SK-N-SH (cell line): ENCODE measurements around the gene GFPT2. TPM values are rescaled to one million over a fixed set of nuclear protein-coding genes. Genes with fewer than 3 reads are reported as not detected.

ENCODE experiments used
- CTCF ChIA-PET: fragments of 300-600, 350-600 bp; formaldehyde crosslinking; extraction: SDS; loops from one replicate; lab custom pipeline; 2021; lab: Yijun Ruan, JAX
- POLR2A ChIA-PET: fragments of 350-600 bp; sonication (Branson Sonifier 250); formaldehyde crosslinking; extraction: SDS; loops from one replicate; lab custom pipeline; 2020; ENCODE audit warnings: antibody characterized with exemption, inconsistent platforms; lab: Yijun Ruan, JAX
- DNase-seq: peaks from one replicate; pipeline ENCODE4 v3.0.0; 2012
- H2AFZ ChIP-seq: fragments of 200-600 bp; sonication (generic); 2 replicates; pipeline ENCODE4 v1.8.1; 2016; ENCODE audit warnings: antibody characterized with exemption, mild to moderate bottlenecking, low read depth
- H3F3A ChIP-seq: fragments of 200-600 bp; sonication (generic); replicated peaks from 2 replicates; pipeline ENCODE3; 2016; ENCODE audit warnings: antibody characterized with exemption, mild to moderate bottlenecking; ENCODE audit not compliant: insufficient read depth
- H3K27ac ChIP-seq, 2 experiments: fragments of 200-500 bp in 1 of 2; fragments of 200-600 bp in 1 of 2; sonication (Bioruptor generic) in 1 of 2; sonication (generic), shearing (Covaris generic) in 1 of 2; 2 replicates each; pipeline versions ENCODE4 v1.5.1 to v1.6.1; 2014 to 2016; ENCODE audit warnings: low read depth in 2 of 2, inconsistent platforms in 1 of 2, low read length in 1 of 2, mild to moderate bottlenecking in 1 of 2, mixed read lengths in 1 of 2
- H3K27me3 ChIP-seq: fragments of 200-600 bp; sonication (generic), shearing (Covaris generic); 2 replicates; pipeline ENCODE4 v1.6.1; 2016; ENCODE audit warnings: mixed run types; ENCODE audit not compliant: insufficient read depth
- H3K36me3 ChIP-seq, 2 experiments: fragments of 200-500 bp in 1 of 2; fragments of 200-600 bp in 1 of 2; sonication (Bioruptor generic) in 1 of 2; sonication (generic) in 1 of 2; replicated peaks in 1 of 2; 2 replicates each; pipeline versions ENCODE3 to v1.5.1; 2014 to 2016; ENCODE audit warnings: low read length in 1 of 2, mild to moderate bottlenecking in 1 of 2; ENCODE audit not compliant: insufficient read depth in 2 of 2, control insufficient read depth in 1 of 2
- H3K4me1 ChIP-seq, 2 experiments: fragments of 200-500 bp in 1 of 2; fragments of 200-600 bp in 1 of 2; sonication (Bioruptor generic) in 1 of 2; sonication (generic), shearing (Covaris generic) in 1 of 2; 2 replicates each; pipeline versions ENCODE4 v1.5.1 to v1.6.1; 2014 to 2016; ENCODE audit warnings: low read depth in 1 of 2, low read length in 1 of 2, mixed run types in 1 of 2; ENCODE audit not compliant: insufficient read depth in 2 of 2, control insufficient read depth in 1 of 2
- H3K4me2 ChIP-seq: fragments of 200-600 bp; sonication (generic), shearing (Covaris generic); 2 replicates; pipeline ENCODE4 v1.6.1; 2017; ENCODE audit warnings: mixed run types
- H3K4me3 ChIP-seq, 2 experiments: fragments of 200-500 bp in 1 of 2; fragments of 200-600 bp in 1 of 2; sonication (Bioruptor generic) in 1 of 2; sonication (generic), shearing (Covaris generic) in 1 of 2; 2 replicates each; pipeline versions ENCODE4 v1.5.1 to v1.8.1; 2014 to 2016; ENCODE audit warnings: low read depth in 2 of 2, inconsistent platforms in 1 of 2, low read length in 1 of 2, mild to moderate bottlenecking in 1 of 2, mixed read lengths in 1 of 2, moderate library complexity in 1 of 2
- H3K79me2 ChIP-seq: fragments of 200-600 bp; sonication (generic); 2 replicates; pipeline ENCODE4 v1.8.1; 2017; ENCODE audit warnings: mild to moderate bottlenecking; ENCODE audit not compliant: insufficient read depth
- H3K9ac ChIP-seq: fragments of 200-600 bp; sonication (generic); 2 replicates; pipeline ENCODE4 v1.6.1; 2017; ENCODE audit warnings: mixed run types
- H3K9me2 ChIP-seq: fragments of 200-600 bp; sonication (generic); 2 replicates; pipeline ENCODE4 v1.6.1; 2017; ENCODE audit warnings: mixed run types
- H3K9me3 ChIP-seq: fragments of 200-600 bp; sonication (generic); 2 replicates; pipeline ENCODE4 v1.6.1; 2017; ENCODE audit warnings: mixed run types, mild to moderate bottlenecking, moderate library complexity
- H4K20me1 ChIP-seq: fragments of 200-600 bp; sonication (generic); 2 replicates; pipeline ENCODE4 v1.6.1; 2017; ENCODE audit warnings: mild to moderate bottlenecking, mixed run types; ENCODE audit not compliant: insufficient read depth
- ELF1 ChIP-seq: IDR thresholded peaks from 2 replicates; pipeline ENCODE4 v1.4.0; 2012
- EP300 ChIP-seq, 2 experiments: IDR thresholded peaks; 2 replicates each; pipeline versions ENCODE4 v1.4.0 to v1.6.1; 2012; ENCODE audit warnings: borderline replicate concordance in 1 of 2, low read depth in 1 of 2, low read length in 1 of 2
- EZH2phosphoT487 ChIP-seq: fragments of 200-600 bp; sonication (generic); IDR thresholded peaks from 2 replicates; pipeline ENCODE4 v1.6.1; 2017; ENCODE audit warnings: low read depth, mixed run types, mild to moderate bottlenecking, antibody characterized with exemption, moderate library complexity, borderline replicate concordance
- FOSL2 ChIP-seq: IDR thresholded peaks from 2 replicates; pipeline ENCODE4 v1.4.0; 2012; ENCODE audit warnings: low read depth, mild to moderate bottlenecking, moderate library complexity, borderline replicate concordance
- FOXM1 ChIP-seq: IDR thresholded peaks from 2 replicates; pipeline ENCODE4 v1.4.0; 2012; ENCODE audit warnings: low read depth, mild to moderate bottlenecking
- NFIC ChIP-seq: IDR thresholded peaks from 2 replicates; pipeline ENCODE4 v1.4.0; 2012; ENCODE audit warnings: borderline replicate concordance
- POLR2AphosphoS5 ChIP-seq: IDR thresholded peaks from 2 replicates; pipeline ENCODE4 v1.6.1; 2012; ENCODE audit warnings: low read depth, low read length
- RAD21 ChIP-seq: IDR thresholded peaks from 2 replicates; pipeline ENCODE4 v1.6.1; 2012; ENCODE audit warnings: mild to moderate bottlenecking, low read length
- RCOR1 ChIP-seq: fragments of 150-350 bp; IDR thresholded peaks from 2 replicates; pipeline ENCODE4 v1.6.1; 2017; ENCODE audit warnings: antibody characterized with exemption, low read length
- SIN3A ChIP-seq: IDR thresholded peaks from 2 replicates; pipeline ENCODE4 v1.6.1; 2012; ENCODE audit warnings: low read depth, mild to moderate bottlenecking, low read length, moderate library complexity, borderline replicate concordance
- SMC3 ChIP-seq: IDR thresholded peaks from 2 replicates; pipeline ENCODE4 v1.6.1; 2012; ENCODE audit warnings: low read depth, low read length, improper control_type of control experiment
- TAF1 ChIP-seq: IDR thresholded peaks from 2 replicates; pipeline ENCODE4 v1.6.1; 2012; ENCODE audit warnings: low read depth, mild to moderate bottlenecking, low read length, moderate library complexity, borderline replicate concordance
- TCF12 ChIP-seq: IDR thresholded peaks from 2 replicates; pipeline ENCODE4 v1.4.0; 2012
- TEAD4 ChIP-seq: IDR thresholded peaks from 2 replicates; pipeline ENCODE4 v1.4.0; 2012; ENCODE audit warnings: mild to moderate bottlenecking, borderline replicate concordance; ENCODE audit not compliant: insufficient read depth
- YY1 ChIP-seq: IDR thresholded peaks from 2 replicates; pipeline ENCODE4 v1.4.0; 2012; ENCODE audit warnings: low read depth, mild to moderate bottlenecking
- WGBS: methylation state at CpG from one replicate; pipeline ENCODE4 v1.1.6; 2017; ENCODE audit warnings: low lambda C conversion rate; 5-methylcytosine and 5-hydroxymethylcytosine counted together
- polyA plus RNA-seq, 3 experiments: library from polyadenylated mRNA; depleted of rRNA; stranded (reverse); fragments of >200 nt; gene quantifications; 2 replicates each; pipeline ENCODE4 v1.2.3, GENCODE V29; 2012
- TF ChIP-seq, protein P1 (sequence below): IDR thresholded peaks from 2 replicates; pipeline ENCODE4 v1.6.1; 2012; ENCODE audit warnings: mild to moderate bottlenecking, low read depth, low read length, moderate library complexity
- TF ChIP-seq, protein P2 (sequence below): fragments of 150-350 bp; IDR thresholded peaks from 2 replicates; pipeline ENCODE4 v1.6.1; 2016; ENCODE audit warnings: mild to moderate bottlenecking, low read depth, low read length
- TF ChIP-seq, protein P3 (sequence below): IDR thresholded peaks from 2 replicates; pipeline ENCODE4; 2012

GFPT2 gene
- polyA plus RNA-seq, 1 of the 3 experiments (the other 2 are of a cell fraction): 8.1 TPM

DNA sequence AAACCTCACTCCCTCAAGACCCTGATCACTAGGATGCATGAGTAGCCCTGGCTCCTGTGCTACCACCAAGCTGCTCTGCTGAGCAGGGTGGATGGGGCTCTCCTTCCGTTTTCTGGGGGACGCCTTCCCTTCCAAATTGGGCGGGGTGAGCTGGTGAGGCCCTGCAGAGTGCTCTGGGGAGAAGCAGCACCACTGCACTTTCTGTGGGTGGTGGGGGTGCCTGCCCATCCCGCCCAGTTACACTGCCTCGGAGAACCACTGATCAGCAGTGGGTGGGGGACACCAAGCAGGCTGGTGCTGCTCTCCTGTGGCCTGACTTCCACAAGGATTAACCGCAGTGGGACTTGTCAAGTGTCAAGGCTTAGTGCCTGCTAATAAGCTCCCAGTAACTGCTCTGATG, 19.0 kb downstream of the GFPT2 start:
- TF ChIP-seq RAD21 (no peak), TEAD4 (no peak), RCOR1 (no peak), NFIC (no peak), EZH2phosphoT487 (no peak), EP300 (IDR thresholded peaks at IDR 0.05; ENCODE audit: borderline replicate concordance in 1 of 2, low read depth in 1 of 2, low read length in 1 of 2) (no peak), SIN3A (no peak), POLR2AphosphoS5 (no peak), TAF1 (no peak), ELF1 (no peak), FOXM1 (no peak), SMC3 (no peak)
- TF ChIP-seq, protein P1, sequence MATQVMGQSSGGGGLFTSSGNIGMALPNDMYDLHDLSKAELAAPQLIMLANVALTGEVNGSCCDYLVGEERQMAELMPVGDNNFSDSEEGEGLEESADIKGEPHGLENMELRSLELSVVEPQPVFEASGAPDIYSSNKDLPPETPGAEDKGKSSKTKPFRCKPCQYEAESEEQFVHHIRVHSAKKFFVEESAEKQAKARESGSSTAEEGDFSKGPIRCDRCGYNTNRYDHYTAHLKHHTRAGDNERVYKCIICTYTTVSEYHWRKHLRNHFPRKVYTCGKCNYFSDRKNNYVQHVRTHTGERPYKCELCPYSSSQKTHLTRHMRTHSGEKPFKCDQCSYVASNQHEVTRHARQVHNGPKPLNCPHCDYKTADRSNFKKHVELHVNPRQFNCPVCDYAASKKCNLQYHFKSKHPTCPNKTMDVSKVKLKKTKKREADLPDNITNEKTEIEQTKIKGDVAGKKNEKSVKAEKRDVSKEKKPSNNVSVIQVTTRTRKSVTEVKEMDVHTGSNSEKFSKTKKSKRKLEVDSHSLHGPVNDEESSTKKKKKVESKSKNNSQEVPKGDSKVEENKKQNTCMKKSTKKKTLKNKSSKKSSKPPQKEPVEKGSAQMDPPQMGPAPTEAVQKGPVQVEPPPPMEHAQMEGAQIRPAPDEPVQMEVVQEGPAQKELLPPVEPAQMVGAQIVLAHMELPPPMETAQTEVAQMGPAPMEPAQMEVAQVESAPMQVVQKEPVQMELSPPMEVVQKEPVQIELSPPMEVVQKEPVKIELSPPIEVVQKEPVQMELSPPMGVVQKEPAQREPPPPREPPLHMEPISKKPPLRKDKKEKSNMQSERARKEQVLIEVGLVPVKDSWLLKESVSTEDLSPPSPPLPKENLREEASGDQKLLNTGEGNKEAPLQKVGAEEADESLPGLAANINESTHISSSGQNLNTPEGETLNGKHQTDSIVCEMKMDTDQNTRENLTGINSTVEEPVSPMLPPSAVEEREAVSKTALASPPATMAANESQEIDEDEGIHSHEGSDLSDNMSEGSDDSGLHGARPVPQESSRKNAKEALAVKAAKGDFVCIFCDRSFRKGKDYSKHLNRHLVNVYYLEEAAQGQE: no peak
- peaks cover 6 to 12% of the 10 kb centered on the region in 2 experiments; a peak in 2 of 4 replicates for H3K4me1 ChIP-seq
- 73% methylated on average over 5 of the region's 6 CpGs for WGBS
- H3F3A ChIP-seq: peaks cover 23% of the 10 kb centered on the region
- H3K27ac ChIP-seq: peak overlapping the region in 1 of 2 experiments; percentile 57; a peak in 1 of 4 replicates
- ChIA-PET POLR2A (no interaction called here), CTCF (interaction anchor here (1.0 to 11.1 kb wide), 3 partner anchors 19 to 137 kb away, joined by 3 to 171 read pairs (median 12); partner anchors contain the start of gene MAPK9)
- H3K9me2 ChIP-seq: no peaks in the 10 kb centered on the region
- no peak overlapping the region for H3K9ac ChIP-seq
- no peaks in the 10 kb centered on the region for H3K27me3 ChIP-seq
- H4K20me1 ChIP-seq: no peaks in the 10 kb centered on the region
- DNase-seq: no peak
- no peak overlapping the region for H3K4me2 ChIP-seq
- no peak overlapping the region for H2AFZ ChIP-seq
- no peaks in the 10 kb centered on the region for H3K79me2 ChIP-seq
- H3K9me3 ChIP-seq: no peaks in the 10 kb centered on the region
- no peak overlapping the region for H3K4me3 ChIP-seq
- H3K36me3 ChIP-seq: no peaks in the 10 kb centered on the region

DNA sequence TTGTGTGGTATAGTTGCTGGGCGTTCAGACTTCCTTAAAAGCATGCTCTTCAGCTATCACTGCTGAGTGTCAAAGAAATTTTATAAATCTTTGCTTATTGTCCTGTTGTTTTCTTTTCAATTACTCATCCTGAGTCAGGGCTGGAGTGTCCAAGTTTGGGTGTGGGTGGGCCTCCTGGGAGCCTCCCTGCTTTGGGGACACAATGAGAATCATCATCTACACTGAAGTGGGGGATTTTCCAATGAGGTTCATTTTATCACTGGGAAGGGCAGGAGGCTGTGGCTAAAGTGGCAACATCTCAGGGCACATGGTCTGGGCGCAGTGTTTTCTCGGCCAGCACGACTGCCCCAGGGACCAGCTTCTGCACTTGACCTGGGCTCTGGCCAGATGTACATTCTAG, 19.5 kb downstream of the GFPT2 start:
- CTCF ChIA-PET: interaction anchor here (1.9 to 11.1 kb wide), 2 partner anchors 18 to 40 kb away, joined by 12 to 171 read pairs; partner anchors contain the start of gene MAPK9

More for the DNA sequence above, 19.5 kb downstream of the GFPT2 start:
- Histone ChIP-seq H3K36me3 (no peaks in the 10 kb centered on the region), H3K27ac (peak overlapping the region in 1 of 2 experiments; percentile 57; a peak in 1 of 4 replicates), H3K79me2 (no peaks in the 10 kb centered on the region), H3F3A (peaks cover 23% of the 10 kb centered on the region), H3K4me1 (peaks cover 6 to 12% of the 10 kb centered on the region in 2 experiments; a peak in 2 of 4 replicates), H3K9me3 (no peaks in the 10 kb centered on the region), H3K4me2 (peak overlapping the region; percentile 1; the same call in 1 of the 2 replicates), H3K27me3 (no peaks in the 10 kb centered on the region), H3K9me2 (no peaks in the 10 kb centered on the region), H4K20me1 (no peaks in the 10 kb centered on the region), H3K9ac (no peak overlapping the region), H2AFZ (no peak overlapping the region; the same call in 1 of the 2 replicates), H3K4me3 (no peak overlapping the region)
- 55% methylated on average over 4 of the region's 4 CpGs for WGBS
- POLR2A ChIA-PET: no interaction called here
- TF ChIP-seq YY1 (no peak), TCF12 (peak; percentile 39; the same call in 1 of the 2 replicates), SMC3 (no peak), EZH2phosphoT487 (no peak), FOSL2 (peak; percentile 35; the same call in 1 of the 2 replicates)
- TF ChIP-seq, protein P2, sequence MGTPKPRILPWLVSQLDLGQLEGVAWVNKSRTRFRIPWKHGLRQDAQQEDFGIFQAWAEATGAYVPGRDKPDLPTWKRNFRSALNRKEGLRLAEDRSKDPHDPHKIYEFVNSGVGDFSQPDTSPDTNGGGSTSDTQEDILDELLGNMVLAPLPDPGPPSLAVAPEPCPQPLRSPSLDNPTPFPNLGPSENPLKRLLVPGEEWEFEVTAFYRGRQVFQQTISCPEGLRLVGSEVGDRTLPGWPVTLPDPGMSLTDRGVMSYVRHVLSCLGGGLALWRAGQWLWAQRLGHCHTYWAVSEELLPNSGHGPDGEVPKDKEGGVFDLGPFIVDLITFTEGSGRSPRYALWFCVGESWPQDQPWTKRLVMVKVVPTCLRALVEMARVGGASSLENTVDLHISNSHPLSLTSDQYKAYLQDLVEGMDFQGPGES: no peak
- TF ChIP-seq, protein P3, sequence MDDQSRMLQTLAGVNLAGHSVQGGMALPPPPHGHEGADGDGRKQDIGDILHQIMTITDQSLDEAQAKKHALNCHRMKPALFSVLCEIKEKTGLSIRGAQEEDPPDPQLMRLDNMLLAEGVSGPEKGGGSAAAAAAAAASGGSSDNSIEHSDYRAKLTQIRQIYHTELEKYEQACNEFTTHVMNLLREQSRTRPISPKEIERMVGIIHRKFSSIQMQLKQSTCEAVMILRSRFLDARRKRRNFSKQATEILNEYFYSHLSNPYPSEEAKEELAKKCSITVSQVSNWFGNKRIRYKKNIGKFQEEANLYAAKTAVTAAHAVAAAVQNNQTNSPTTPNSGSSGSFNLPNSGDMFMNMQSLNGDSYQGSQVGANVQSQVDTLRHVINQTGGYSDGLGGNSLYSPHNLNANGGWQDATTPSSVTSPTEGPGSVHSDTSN: 0 out of 2 replicates have a peak, but pooled peaks have one; percentile 30
- DNase-seq: no peak
